ENCODE measurements around the gene VANGL1.

The VANGL1 gene

DNA sequence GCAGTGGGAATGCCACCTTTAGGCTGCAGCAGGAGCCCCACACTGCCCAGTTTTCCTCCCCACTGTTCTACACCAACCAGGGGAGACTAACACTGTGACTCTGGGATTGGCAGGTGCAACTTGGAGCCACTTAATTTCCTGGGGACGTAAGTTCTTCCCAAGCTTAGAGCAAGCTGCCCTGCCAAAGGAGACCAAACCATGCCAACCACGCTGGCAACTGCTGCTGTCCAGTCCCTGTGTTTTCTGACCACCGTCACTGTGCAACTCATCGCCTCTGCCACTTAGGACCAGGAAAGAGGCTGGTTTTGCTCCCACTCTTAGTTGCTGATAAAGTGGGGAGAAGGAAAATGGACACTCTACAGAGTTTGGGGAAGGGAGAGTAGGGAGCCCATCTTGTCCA, 50.5 kb downstream of the VANGL1 start:
- no peaks in the 10 kb centered on the region for H3K36me3 ChIP-seq (replicated peaks; ENCODE audit: low read depth, low read length)
- no peak overlapping the region for H3K4me2 ChIP-seq (ENCODE audit: low read length)
- H4K20me1 ChIP-seq (ENCODE audit: insufficient read depth, low read length) = no peaks in the 10 kb centered on the region
- no peak overlapping the region for H2AFZ ChIP-seq (ENCODE audit: low read depth, low read length)
- no peaks in the 10 kb centered on the region for H3K9me3 ChIP-seq (ENCODE audit: insufficient read depth, low read length)
- no peak overlapping the region for H3K9ac ChIP-seq (ENCODE audit: low read length)
- H3K4me3 ChIP-seq (ENCODE audit: low read length) = no peak overlapping the region
- H3K27me3 ChIP-seq (ENCODE audit: low read depth, low read length) = peaks cover 23% of the 10 kb centered on the region
- H3K27ac ChIP-seq (ENCODE audit: low read length) = no peak overlapping the region
- no peak for TF ChIP-seq EZH2phosphoT487 (IDR thresholded peaks at IDR 0.05; ENCODE audit: low read depth)
- TF ChIP-seq CTCF (IDR thresholded peaks at IDR 0.05; ENCODE audit: low read depth, low read length) = no peak
- H3K4me1 ChIP-seq (ENCODE audit: low read length) = no peaks in the 10 kb centered on the region
- no peaks in the 10 kb centered on the region for H3K79me2 ChIP-seq (ENCODE audit: low read length)

DNA sequence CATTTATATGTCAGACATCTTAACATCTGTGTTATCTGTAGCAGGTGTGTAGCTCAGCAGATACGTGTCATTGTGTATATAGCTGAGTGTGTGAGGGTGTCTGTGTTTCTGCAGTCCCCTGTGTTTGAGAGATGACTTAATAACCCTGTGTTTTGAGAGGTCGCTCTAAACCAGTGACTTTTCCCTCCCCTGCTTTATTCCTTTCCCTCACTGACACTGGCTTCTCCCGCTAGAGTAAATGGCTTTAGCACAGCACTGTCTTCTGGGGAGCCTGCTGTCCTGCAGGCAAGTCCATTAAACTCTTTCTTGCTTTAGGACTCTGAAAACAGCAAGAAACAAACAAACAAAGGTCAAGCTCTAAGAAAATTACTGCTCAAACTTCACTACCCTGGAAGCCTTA, 53.0 kb downstream of the VANGL1 start:
- no peaks in the 10 kb centered on the region for H3K4me1 ChIP-seq (ENCODE audit: low read length)
- H3K4me3 ChIP-seq (ENCODE audit: low read length) = no peak overlapping the region
- H3K9ac ChIP-seq (ENCODE audit: low read length) = no peak overlapping the region
- H3K4me2 ChIP-seq (ENCODE audit: low read length) = no peak overlapping the region
- no peak overlapping the region for H2AFZ ChIP-seq (ENCODE audit: low read depth, low read length)
- no peak for TF ChIP-seq EZH2phosphoT487 (IDR thresholded peaks at IDR 0.05; ENCODE audit: low read depth)
- no peak for TF ChIP-seq CTCF (IDR thresholded peaks at IDR 0.05; ENCODE audit: low read depth, low read length)
- no peaks in the 10 kb centered on the region for H3K9me3 ChIP-seq (ENCODE audit: insufficient read depth, low read length)
- H3K36me3 ChIP-seq (replicated peaks; ENCODE audit: low read depth, low read length) = no peaks in the 10 kb centered on the region
- no peaks in the 10 kb centered on the region for H4K20me1 ChIP-seq (ENCODE audit: insufficient read depth, low read length)
- peaks cover 23% of the 10 kb centered on the region for H3K27me3 ChIP-seq (ENCODE audit: low read depth, low read length)
- no peak overlapping the region for H3K27ac ChIP-seq (ENCODE audit: low read length)
- H3K79me2 ChIP-seq (ENCODE audit: low read length) = no peaks in the 10 kb centered on the region

DNA sequence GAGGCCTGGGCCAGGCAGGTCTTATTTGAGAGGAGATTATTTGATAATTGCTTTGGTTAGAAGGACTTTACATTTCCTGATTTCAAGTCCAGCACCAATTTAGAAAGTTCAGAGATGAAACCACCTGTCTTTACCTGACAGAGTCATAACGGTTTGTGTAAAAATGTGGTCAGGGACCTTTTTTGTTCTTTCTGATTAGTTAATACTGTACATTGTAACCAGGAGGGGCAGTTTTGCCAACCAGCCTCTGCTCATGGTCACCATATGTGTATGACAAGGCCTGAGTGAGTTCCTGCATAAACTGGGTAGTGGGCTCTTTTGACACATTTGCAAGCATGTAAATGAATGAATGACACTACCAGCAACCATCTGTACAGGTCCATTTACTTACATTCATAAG, 55.8 kb downstream of the VANGL1 start:
- no peak overlapping the region for H3K4me2 ChIP-seq (ENCODE audit: low read length)
- no peaks in the 10 kb centered on the region for H3K79me2 ChIP-seq (ENCODE audit: low read length)
- no peak overlapping the region for H2AFZ ChIP-seq (ENCODE audit: low read depth, low read length)
- H3K27ac ChIP-seq (ENCODE audit: low read length) = no peak overlapping the region
- no peaks in the 10 kb centered on the region for H3K4me1 ChIP-seq (ENCODE audit: low read length)
- H3K9ac ChIP-seq (ENCODE audit: low read length) = no peak overlapping the region
- H3K4me3 ChIP-seq (ENCODE audit: low read length) = no peak overlapping the region
- no peaks in the 10 kb centered on the region for H3K9me3 ChIP-seq (ENCODE audit: insufficient read depth, low read length)
- no peak for TF ChIP-seq CTCF (IDR thresholded peaks at IDR 0.05; ENCODE audit: low read depth, low read length)
- TF ChIP-seq EZH2phosphoT487 (IDR thresholded peaks at IDR 0.05; ENCODE audit: low read depth) = no peak
- no peaks in the 10 kb centered on the region for H3K36me3 ChIP-seq (replicated peaks; ENCODE audit: low read depth, low read length)
- no peaks in the 10 kb centered on the region for H4K20me1 ChIP-seq (ENCODE audit: insufficient read depth, low read length)
- peaks cover 23% of the 10 kb centered on the region for H3K27me3 ChIP-seq (ENCODE audit: low read depth, low read length)

DNA sequence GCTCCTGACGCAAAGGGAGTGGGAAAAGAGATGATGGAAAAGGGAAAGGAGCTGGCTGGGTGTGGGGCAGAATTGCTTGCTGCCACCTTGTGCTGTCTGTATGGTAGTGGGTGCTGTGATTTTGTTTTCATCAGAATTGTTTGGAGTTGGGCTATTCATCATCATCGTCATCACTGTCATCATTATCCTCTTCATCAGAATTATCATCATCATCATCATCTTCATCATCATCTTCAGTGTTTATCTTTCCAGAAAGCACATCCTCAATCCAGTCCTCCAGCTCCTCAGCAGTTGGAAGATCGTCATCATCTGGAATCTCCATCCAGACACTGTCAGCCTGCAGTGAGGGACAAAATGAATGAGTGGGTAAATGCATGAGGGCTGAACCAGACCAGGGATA, 59.3 kb downstream of the VANGL1 start:
- no peaks in the 10 kb centered on the region for H3K79me2 ChIP-seq (ENCODE audit: low read length)
- peaks cover 3% of the 10 kb centered on the region; the same call in 1 of the 2 replicates for H3K27me3 ChIP-seq (ENCODE audit: low read depth, low read length)
- H4K20me1 ChIP-seq (ENCODE audit: insufficient read depth, low read length) = no peaks in the 10 kb centered on the region
- no peaks in the 10 kb centered on the region for H3K9me3 ChIP-seq (ENCODE audit: insufficient read depth, low read length)
- no peak overlapping the region for H3K4me3 ChIP-seq (ENCODE audit: low read length)
- H2AFZ ChIP-seq (ENCODE audit: low read depth, low read length) = no peak overlapping the region
- H3K4me1 ChIP-seq (ENCODE audit: low read length) = no peaks in the 10 kb centered on the region
- no peak overlapping the region for H3K4me2 ChIP-seq (ENCODE audit: low read length)
- TF ChIP-seq EZH2phosphoT487 (IDR thresholded peaks at IDR 0.05; ENCODE audit: low read depth) (no peak), CTCF (IDR thresholded peaks at IDR 0.05; ENCODE audit: low read depth, low read length) (no peak)
- H3K27ac ChIP-seq (ENCODE audit: low read length) = no peak overlapping the region
- no peak overlapping the region for H3K9ac ChIP-seq (ENCODE audit: low read length)
- no peaks in the 10 kb centered on the region for H3K36me3 ChIP-seq (replicated peaks; ENCODE audit: low read depth, low read length)
